ENCODE measurements around the gene DAB2IP. TPM values are rescaled to one million over a fixed set of nuclear protein-coding genes. Genes with fewer than 3 reads are reported as not detected.

The DAB2IP gene
- total and polyA plus RNA-seq, 4 donors, result 2.3 to 13.1 (median 5.4) TPM

GRCh38 chr9:121774715-121775613 is 123.5 kb downstream of the DAB2IP start:
- TF ChIP-seq CTCF (IDR thresholded peaks at IDR 0.05; ENCODE audit: low read depth, low read length, missing input control) (no peak), EGR1 (IDR thresholded peaks at IDR 0.05; ENCODE audit: low read depth in 2 of 2) (no peak), SP1 (IDR thresholded peaks at IDR 0.05) (no peak), YY1 (IDR thresholded peaks at IDR 0.05) (no peak), RXRA (IDR thresholded peaks at IDR 0.05) (no peak), FOXA2 (IDR thresholded peaks at IDR 0.05) (no peak)
- DNase-seq (ENCODE audit: low spot score), result no peak

GRCh38 chr9:121776001-121776738 is 124.7 kb downstream of the DAB2IP start:
- Histone ChIP-seq H3K9me3 (ENCODE audit: control insufficient read depth in 4 of 4, low read length in 3 of 4) (no peaks in the 10 kb centered on the region), H3K9ac (ENCODE audit: low read depth in 1 of 2, low read length in 2 of 2) (no peak overlapping the region), H3K36me3 (ENCODE audit: control insufficient read depth in 4 of 4, insufficient read depth in 3 of 4, low read depth in 1 of 4, low read length in 3 of 4) (peaks cover 0 to 29% (median 0%) of the 10 kb centered on the region in 4 donors), H3K4me3 (ENCODE audit: low read depth in 1 of 3, low read length in 3 of 3) (no peak overlapping the region), H3K4me1 (ENCODE audit: control insufficient read depth in 4 of 4, insufficient read depth in 4 of 4, low read length in 3 of 4) (peaks cover 12 to 25% (median 19%) of the 10 kb centered on the region in 4 donors), H3K27ac (ENCODE audit: low read depth in 1 of 2, low read length in 2 of 2) (no peak overlapping the region), H3K27me3 (ENCODE audit: control insufficient read depth in 4 of 4, insufficient read depth in 4 of 4, low read length in 3 of 4) (no peaks in the 10 kb centered on the region)
- TF ChIP-seq FOXA1 (IDR thresholded peaks at IDR 0.05), result no peak
- TF ChIP-seq REST (IDR thresholded peaks at IDR 0.05), result no peak
- no peak for TF ChIP-seq HNF4G (IDR thresholded peaks at IDR 0.05)
- TF ChIP-seq CTCF (IDR thresholded peaks at IDR 0.05; ENCODE audit: low read depth, low read length, missing input control), result no peak
- no peak for DNase-seq (ENCODE audit: low spot score)
- 96% methylated on average over 23 of the region's 23 CpGs for WGBS

More at GRCh38 chr9:121774715-121775613, 123.5 kb downstream of the DAB2IP start:
- Histone ChIP-seq H3K9me3 (ENCODE audit: control insufficient read depth in 4 of 4, low read length in 3 of 4) (no peaks in the 10 kb centered on the region), H3K36me3 (ENCODE audit: control insufficient read depth in 4 of 4, insufficient read depth in 3 of 4, low read depth in 1 of 4, low read length in 3 of 4) (peaks cover under 1 to 38% (median 6%) of the 10 kb centered on the region in 4 donors), H3K4me1 (ENCODE audit: control insufficient read depth in 4 of 4, insufficient read depth in 4 of 4, low read length in 3 of 4) (peaks cover 12 to 25% (median 19%) of the 10 kb centered on the region in 4 donors), H3K4me3 (ENCODE audit: low read depth in 1 of 3, low read length in 3 of 3) (no peak overlapping the region), H3K27me3 (ENCODE audit: control insufficient read depth in 4 of 4, insufficient read depth in 4 of 4, low read length in 3 of 4) (no peaks in the 10 kb centered on the region), H3K27ac (ENCODE audit: low read depth in 1 of 2, low read length in 2 of 2) (no peak overlapping the region), H3K9ac (ENCODE audit: low read depth in 1 of 2, low read length in 2 of 2) (no peak overlapping the region)
- WGBS, result 95% methylated on average over 26 of the region's 26 CpGs

Data from liver (tissue), 9 donors.